HG03095 (cell line): Measurements from ENCODE around the gene GOLIM4.
"Not testable (repeated sequence)": the region's sequence is repeated elsewhere in the genome, so short reads cannot be mapped to it uniquely, and the experiment has no call there.

ENCODE experiments used
- ATAC-seq: cut with Tn5 transposase; IDR thresholded peaks from one replicate; pipeline ENCODE4 v1.9.1; 2021; ENCODE audit warnings: moderate library complexity; ENCODE audit not compliant: unreplicated experiment

The GOLIM4 gene

GRCh38 chr3:168080022-168080421 is 15.7 kb downstream of the GOLIM4 start:
- no peak for ATAC-seq

- no peak for ATAC-seq
Observed at GRCh38 chr3:168077091-168077490, 18.6 kb downstream of the GOLIM4 start.

- ATAC-seq = no peak
Observed at GRCh38 chr3:168073842-168074605, 21.7 kb downstream of the GOLIM4 start.

- no peak for ATAC-seq
Observed at GRCh38 chr3:168072323-168072650, 23.4 kb downstream of the GOLIM4 start.

GRCh38 chr3:168071591-168072322 is 24.0 kb downstream of the GOLIM4 start:
- ATAC-seq = no peak

- ATAC-seq = no peak
Observed at GRCh38 chr3:168070919-168071318, 24.8 kb downstream of the GOLIM4 start.

DNA sequence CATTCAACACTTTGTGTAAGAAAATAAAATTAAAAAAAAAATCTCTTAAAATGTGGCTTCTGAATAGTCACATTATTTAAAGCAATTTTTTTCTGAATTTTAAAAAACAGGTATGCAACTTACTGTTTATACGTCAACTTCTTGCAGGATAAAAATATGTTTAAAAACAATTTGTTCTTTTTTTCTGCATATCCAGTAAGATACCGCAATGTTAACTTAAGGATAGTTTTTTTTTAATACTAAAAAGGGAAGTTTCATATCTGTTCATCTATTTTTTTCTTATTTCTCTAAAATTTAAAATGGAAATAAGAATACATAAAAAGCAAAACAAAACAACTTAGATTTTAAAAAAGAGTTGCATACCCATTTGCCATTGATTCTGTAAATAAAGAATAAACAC is 27.4 kb downstream of the GOLIM4 start:
- no peak for ATAC-seq

DNA sequence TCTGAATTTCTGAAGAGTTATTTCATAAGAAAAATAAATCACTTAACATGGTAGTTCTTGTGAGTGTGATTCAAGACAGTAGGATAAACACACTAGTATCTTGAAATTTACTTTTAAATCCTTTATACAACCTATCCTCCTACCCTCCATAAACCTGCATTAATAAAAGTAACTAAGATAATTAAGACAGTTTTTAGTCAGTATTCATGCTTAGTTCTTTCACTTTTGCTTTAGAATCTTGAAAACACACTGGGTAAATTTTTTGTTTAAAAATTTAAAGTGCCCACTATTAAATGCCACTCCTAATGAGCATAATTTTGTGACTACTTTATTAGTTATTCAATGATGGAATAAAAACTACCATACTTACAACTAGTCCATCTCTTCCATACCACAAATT is 28.8 kb downstream of the GOLIM4 start:
- no peak for ATAC-seq

GRCh38 chr3:168065569-168065968 is 30.2 kb downstream of the GOLIM4 start:
- ATAC-seq = no peak

DNA sequence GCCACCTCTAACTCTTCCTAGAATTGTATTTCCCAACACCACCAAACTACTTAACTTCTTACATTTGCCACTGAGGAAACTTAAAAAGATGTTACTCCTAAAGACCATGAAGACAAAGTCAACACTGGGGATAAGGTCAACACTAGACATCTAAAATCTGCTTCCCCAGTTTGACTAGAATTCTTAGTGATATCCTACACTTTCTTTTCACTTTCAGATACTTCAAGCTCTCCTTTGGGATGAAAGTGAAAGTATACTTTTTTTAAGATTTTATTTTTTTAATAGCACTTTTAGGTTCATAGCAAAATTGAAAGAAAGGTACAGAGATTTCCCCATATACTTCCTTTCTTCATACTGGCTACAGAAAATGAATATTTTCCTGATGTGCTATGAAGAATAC is 32.6 kb downstream of the GOLIM4 start:
- ATAC-seq = no peak

- no peak for ATAC-seq
Observed at GRCh38 chr3:168062679-168063078, 33.0 kb downstream of the GOLIM4 start.

- peak; percentile 89 for ATAC-seq
Observed at GRCh38 chr3:168061332-168061996, 34.3 kb downstream of the GOLIM4 start.

- no peak for ATAC-seq
Observed at GRCh38 chr3:168060317-168060716, 35.4 kb downstream of the GOLIM4 start.

DNA sequence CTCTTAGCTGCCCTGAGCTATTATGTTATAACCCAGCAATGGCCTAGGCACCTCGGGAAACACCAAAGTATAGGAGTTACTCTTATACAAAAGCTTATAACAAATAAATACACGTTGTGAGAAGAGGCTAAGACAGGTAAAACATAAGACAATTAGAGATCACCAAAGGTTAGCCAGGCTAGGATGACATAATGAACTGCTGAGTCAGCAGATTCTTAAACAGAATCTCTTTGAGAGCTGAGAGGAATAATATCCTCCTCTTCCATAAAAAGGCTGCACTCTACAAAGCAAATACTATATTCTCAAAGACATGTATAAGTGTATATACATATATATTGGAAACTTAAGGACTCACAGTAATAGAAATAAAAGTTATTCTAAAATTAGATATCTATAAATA is 37.2 kb downstream of the GOLIM4 start:
- no peak for ATAC-seq

- not testable (repeated sequence) for ATAC-seq
Observed at GRCh38 chr3:168056398-168057230, 39.1 kb downstream of the GOLIM4 start.

GRCh38 chr3:168054447-168054846 is 41.3 kb downstream of the GOLIM4 start:
- no peak for ATAC-seq

GRCh38 chr3:168053115-168053514 is 42.6 kb downstream of the GOLIM4 start:
- no peak for ATAC-seq

DNA sequence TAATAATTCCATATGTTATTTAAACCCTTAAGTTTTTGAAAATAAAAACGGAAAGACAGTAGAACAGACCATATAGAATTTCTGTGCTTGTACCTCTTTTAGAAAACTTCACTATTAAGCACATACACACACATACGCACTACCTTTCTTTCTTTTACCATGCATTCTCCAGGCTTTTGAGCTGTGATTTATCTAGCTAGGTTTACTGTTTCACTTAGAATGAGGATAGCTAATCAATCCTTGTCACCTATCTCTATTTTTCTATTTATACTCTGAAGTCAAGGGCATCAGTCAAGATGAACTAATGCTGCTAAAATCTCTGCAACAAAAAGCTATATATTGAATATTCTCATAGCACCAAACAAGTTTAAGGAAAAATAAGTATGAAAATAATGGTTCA is 43.2 kb downstream of the GOLIM4 start:
- ATAC-seq = no peak

- ATAC-seq = peak; percentile 69
Observed at GRCh38 chr3:168051531-168052471, 43.9 kb downstream of the GOLIM4 start.

DNA sequence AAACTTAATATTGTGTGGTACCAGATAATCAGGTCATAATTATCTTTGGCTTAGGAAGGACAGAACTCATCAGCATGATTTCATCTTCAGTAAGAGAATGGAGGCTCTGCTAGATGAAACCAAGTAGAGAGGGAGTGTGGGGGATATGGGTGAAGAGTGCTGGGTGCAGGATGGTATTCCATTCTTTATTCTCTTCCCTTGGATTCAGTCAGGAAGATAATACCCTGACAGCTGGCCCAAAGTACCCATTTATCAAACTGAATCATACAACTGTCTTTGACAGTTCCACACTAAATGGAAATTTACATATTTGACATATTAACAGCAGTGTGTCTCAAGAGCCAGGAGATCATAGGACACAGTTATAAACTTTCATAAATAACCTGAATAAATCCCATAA is 44.7 kb downstream of the GOLIM4 start:
- no peak for ATAC-seq
